Progenitor cell of endocrine pancreas (in vitro differentiated cells): ENCODE results near the gene B3GLCT. TPM values are rescaled to one million over a fixed set of nuclear protein-coding genes. Genes with fewer than 3 reads are reported as not detected.
A peak's percentile ranks its signal among the peaks of the same experiment; 100 is the strongest.

Experiments
- DNase-seq: peaks from one replicate; pipeline ENCODE4 v3.0.0; 2021; ENCODE audit warnings: low spot score; ENCODE audit not compliant: unreplicated experiment
- H3K27ac Mint-ChIP-seq: 2 replicates; pipeline ENCODE4 v1.8.0; 2021; ENCODE audit warnings: mild to moderate bottlenecking, moderate library complexity, mixed read lengths
- H3K27me3 Mint-ChIP-seq: 2 replicates; pipeline ENCODE4 v1.8.0; 2021; ENCODE audit warnings: mixed read lengths
- H3K36me3 Mint-ChIP-seq: 2 replicates; pipeline ENCODE4 v1.8.0; 2022; ENCODE audit warnings: mixed read lengths; ENCODE audit not compliant: insufficient read depth
- H3K4me1 Mint-ChIP-seq: 2 replicates; pipeline ENCODE4 v1.8.0; 2021; ENCODE audit warnings: low read depth, mixed read lengths
- H3K4me3 Mint-ChIP-seq: 2 replicates; pipeline ENCODE4 v1.8.0; 2021; ENCODE audit warnings: low read depth, mild to moderate bottlenecking, moderate library complexity, mixed read lengths
- H3K9me3 Mint-ChIP-seq: 2 replicates; pipeline ENCODE4 v1.8.0; 2021; ENCODE audit warnings: low read depth, mixed read lengths
- long read RNA-seq: library from polyadenylated mRNA; unstranded; transcript quantifications from one replicate; pipeline ENCODE4 v2.0.0, GENCODE V29; 2020
- total RNA-seq: library from RNA; stranded (reverse); gene quantifications from 2 replicates; pipeline ENCODE4 v1.2.1, GENCODE V29; 2021
- TF ChIP-seq, protein P1 (sequence below): fragments of 200-600 bp; sonication (generic); IDR thresholded peaks from one replicate; pipeline ENCODE4 v1.5.0; 2021; ENCODE audit warnings: antibody characterized with exemption, mild to moderate bottlenecking; ENCODE audit not compliant: unreplicated experiment

The B3GLCT gene
- total RNA-seq = 6.6 and 6.7 TPM in 2 replicates
- long read RNA-seq, full-length matches to known transcripts = 18 of 27 reads
- long read RNA-seq, partial matches to known transcripts = 3 of 27 reads
- long read RNA-seq, other reads (novel, unspliced or antisense) = 6 of 27 reads

DNA sequence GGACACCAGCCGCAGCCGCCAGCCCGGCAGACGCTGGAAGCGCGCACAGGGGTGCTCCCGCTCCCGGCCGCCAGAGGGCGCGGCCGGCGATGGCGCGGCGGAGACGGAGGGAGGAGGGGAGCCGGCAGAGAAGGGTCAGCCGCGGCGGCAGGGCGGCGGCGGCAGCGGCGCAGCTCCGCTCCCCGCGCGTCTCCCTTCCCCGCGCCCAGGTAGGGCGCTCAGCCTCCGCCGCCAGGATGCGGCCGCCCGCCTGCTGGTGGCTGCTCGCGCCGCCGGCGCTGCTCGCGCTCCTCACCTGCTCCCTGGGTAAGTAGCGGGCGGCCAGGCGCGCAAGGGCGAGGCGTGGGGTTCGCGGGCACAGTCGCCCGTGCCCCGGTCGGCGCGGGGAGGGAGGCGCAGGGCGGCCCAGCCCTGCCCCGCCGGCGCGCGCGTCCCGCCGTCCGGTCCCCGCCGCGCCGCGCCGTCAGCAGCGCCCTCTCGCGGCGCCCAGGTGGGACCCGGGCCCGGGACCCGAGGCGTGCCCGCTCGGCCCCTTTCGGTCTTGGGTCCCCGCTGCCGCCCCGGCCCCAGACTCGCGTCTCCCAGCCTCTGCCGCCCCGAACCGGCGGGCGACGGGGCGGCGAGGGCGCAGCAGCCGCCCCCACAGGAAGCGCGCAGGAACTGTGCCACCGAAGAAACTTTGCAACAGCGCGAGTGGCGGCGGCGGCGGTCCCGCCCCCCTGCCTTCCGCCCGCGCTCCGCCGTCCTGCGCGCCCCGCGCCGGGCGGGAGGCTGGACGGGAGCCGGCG lies at the start of gene B3GLCT:
Gene B3GLCT (plus strand): TSS at position 127 of the 788 bp plus-strand sequence. CDS start 110 bp downstream, at position 237.
- TF ChIP-seq, protein P1, sequence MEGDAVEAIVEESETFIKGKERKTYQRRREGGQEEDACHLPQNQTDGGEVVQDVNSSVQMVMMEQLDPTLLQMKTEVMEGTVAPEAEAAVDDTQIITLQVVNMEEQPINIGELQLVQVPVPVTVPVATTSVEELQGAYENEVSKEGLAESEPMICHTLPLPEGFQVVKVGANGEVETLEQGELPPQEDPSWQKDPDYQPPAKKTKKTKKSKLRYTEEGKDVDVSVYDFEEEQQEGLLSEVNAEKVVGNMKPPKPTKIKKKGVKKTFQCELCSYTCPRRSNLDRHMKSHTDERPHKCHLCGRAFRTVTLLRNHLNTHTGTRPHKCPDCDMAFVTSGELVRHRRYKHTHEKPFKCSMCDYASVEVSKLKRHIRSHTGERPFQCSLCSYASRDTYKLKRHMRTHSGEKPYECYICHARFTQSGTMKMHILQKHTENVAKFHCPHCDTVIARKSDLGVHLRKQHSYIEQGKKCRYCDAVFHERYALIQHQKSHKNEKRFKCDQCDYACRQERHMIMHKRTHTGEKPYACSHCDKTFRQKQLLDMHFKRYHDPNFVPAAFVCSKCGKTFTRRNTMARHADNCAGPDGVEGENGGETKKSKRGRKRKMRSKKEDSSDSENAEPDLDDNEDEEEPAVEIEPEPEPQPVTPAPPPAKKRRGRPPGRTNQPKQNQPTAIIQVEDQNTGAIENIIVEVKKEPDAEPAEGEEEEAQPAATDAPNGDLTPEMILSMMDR = peak; percentile 92
- Mint-ChIP-seq H3K9me3 (no peaks in the 10 kb centered on the region), H3K27me3 (peaks cover 10% of the 10 kb centered on the region), H3K4me3 (peak within 1 kb of the TSS; percentile 77), H3K4me1 (peaks cover 18% of the 10 kb centered on the region), H3K27ac (peak within 1 kb of the TSS; percentile 89), H3K36me3 (no peaks in the 10 kb centered on the region)
- DNase-seq = peak; percentile 85

GRCh38 chr13:31150315-31150985 lies 49.3 kb upstream of the B3GLCT start:
- H3K4me3 Mint-ChIP-seq = no peak overlapping the region
- H3K36me3 Mint-ChIP-seq = peaks cover 60% of the 10 kb centered on the region

GRCh38 chr13:31151837-31152236 lies 47.9 kb upstream of the B3GLCT start:
- Mint-ChIP-seq H3K4me1 (peaks cover 13% of the 10 kb centered on the region), H3K4me3 (no peak overlapping the region), H3K27me3 (no peaks in the 10 kb centered on the region), H3K27ac (no peak overlapping the region), H3K9me3 (no peaks in the 10 kb centered on the region), H3K36me3 (peaks cover 55% of the 10 kb centered on the region)
- no peak for DNase-seq
- TF ChIP-seq, protein P1 = no peak

More at GRCh38 chr13:31150315-31150985, 49.3 kb upstream of the B3GLCT start:
- H3K9me3 Mint-ChIP-seq = no peaks in the 10 kb centered on the region
- H3K27me3 Mint-ChIP-seq = no peaks in the 10 kb centered on the region
- H3K4me1 Mint-ChIP-seq = peaks cover 16% of the 10 kb centered on the region
- no peak overlapping the region for H3K27ac Mint-ChIP-seq
- TF ChIP-seq, protein P1 = no peak
- DNase-seq = no peak

DNA sequence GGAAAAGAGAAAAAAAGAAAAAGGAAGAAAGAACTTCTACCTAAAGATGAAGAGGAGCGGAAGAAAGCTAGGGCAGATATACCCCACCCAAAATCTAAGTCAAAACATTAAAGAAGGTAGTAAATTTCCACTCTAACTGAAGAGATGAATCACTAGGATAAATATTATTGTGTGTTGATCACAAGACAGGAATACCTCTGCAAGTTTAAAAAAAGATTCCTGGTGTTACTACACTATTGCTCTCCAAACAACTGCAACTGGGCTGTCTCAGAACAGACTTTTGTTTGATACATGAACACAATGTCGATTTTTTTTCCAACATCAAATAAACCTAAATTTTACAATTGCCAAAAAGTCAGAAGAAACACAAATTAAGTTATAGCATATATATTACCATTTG lies 44.8 kb upstream of the B3GLCT start:
- Mint-ChIP-seq H3K27ac (no peak overlapping the region), H3K4me3 (no peak overlapping the region), H3K36me3 (peaks cover 37% of the 10 kb centered on the region), H3K27me3 (no peaks in the 10 kb centered on the region), H3K9me3 (no peaks in the 10 kb centered on the region), H3K4me1 (peaks cover 11% of the 10 kb centered on the region)
- TF ChIP-seq, protein P1 = no peak
- DNase-seq = no peak

DNA sequence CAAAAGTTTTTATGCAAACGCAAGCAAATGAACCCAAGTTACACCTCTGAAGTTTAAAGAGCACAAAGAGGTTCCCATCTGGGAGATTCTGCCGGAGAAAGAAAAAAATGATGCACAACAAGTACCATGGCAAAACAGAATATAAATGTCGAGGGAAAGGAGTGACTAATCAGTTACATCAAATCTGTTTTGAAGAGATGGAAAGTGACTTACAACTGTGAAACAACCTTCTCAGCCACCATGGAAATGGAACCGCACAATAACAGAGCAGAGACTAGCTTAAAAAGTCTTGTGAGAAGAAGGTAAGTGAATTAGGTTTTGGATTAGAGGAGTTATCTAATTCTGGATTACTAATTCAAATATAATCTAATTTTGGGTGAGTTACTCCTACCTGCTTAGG lies 40.5 kb upstream of the B3GLCT start:
- peaks cover 13% of the 10 kb centered on the region for H3K36me3 Mint-ChIP-seq
- H3K4me3 Mint-ChIP-seq = peak overlapping the region; percentile 88
- no peaks in the 10 kb centered on the region for H3K27me3 Mint-ChIP-seq
- H3K27ac Mint-ChIP-seq = no peak overlapping the region
- no peak for DNase-seq
- peaks cover 18% of the 10 kb centered on the region for H3K4me1 Mint-ChIP-seq
- H3K9me3 Mint-ChIP-seq = no peaks in the 10 kb centered on the region
- TF ChIP-seq, protein P1 = no peak
